AG20443 (cell line): Measurements from ENCODE around the gene RUSF1.
"Not testable (repeated sequence)": the region's sequence is repeated elsewhere in the genome, so short reads cannot be mapped to it uniquely, and the experiment has no call there.

Source experiments
- DNase-seq: peaks from one replicate; pipeline ENCODE4 v3.0.0; 2012; ENCODE audit warnings: low spot score, mixed read lengths

Gene RUSF1

DNA sequence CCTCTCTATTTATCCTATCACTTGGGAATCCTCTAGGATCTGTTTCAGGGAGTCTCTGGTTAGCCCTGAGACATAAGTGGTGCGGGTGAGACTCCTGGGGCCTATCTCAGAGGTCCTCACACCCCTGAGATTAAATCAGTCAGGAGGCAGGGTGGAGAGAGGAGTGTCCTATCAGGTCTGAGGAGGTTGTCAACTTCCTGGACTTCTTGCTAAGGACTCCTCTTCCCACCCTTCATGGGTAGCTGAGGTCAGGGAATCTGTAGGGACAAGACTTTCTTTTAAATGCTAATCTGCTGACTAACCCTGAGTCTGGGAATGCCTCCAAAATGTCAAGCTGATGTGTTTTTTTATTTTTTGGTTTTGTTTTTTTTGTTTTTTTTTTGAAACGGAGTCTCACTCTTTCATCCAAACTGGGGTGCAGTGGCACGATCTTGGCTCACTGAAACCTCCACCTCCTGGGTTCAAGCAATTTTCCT, 55.5 kb downstream of the RUSF1 start:
- peak; percentile 73 for DNase-seq

DNA sequence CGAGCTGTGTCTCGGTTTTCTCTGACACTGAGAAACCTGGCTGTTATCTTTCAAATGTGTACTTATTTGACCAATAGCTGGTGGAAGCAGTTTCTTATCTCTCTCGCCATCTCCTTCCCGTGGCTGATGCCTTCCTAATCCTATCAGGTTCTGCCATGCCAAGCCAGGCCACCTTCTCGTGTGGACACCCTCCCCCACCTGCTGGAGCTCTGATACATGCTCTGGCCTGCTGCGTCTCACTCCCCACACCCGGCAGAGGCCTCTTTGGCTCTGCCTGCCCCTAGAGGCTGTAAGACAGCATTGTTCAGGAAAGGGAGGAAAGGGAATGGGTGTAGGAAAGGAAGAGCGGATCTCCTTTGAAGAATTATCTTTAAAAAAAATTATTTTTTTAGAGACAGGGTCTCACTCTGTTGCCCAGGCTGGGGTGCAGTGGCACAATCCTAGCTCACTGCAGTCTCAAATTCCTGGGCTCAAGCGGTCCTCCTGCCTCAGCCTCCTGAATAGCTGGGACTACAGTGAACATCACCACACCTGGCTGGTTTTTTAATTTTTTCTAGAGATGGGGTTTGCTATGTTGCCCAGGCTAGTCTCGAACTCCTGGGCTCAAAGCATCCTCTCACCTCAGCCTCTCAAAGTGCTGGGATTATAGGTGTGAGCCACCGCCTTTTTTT, 56.4 kb downstream of the RUSF1 start:
- peak; percentile 78 for DNase-seq

DNA sequence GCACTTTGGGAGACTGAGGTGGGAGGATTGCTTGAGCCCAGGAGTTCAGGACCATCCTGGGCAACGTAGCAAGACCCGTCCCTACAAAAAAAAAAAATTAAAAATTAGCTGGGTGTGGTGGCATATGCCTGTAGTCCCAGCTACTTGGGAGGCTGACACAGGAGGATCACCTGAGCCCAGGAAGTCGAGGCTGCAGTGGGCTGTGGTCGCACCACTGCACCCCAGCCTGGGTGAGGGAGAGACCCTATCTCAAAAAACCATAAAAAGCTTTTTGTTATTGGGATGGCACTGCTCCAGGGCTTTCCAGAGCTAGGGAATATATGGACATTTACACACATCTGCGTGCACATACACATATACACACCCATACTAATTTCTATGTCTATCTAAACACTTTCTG, 57.0 kb downstream of the RUSF1 start:
- DNase-seq, result no peak

DNA sequence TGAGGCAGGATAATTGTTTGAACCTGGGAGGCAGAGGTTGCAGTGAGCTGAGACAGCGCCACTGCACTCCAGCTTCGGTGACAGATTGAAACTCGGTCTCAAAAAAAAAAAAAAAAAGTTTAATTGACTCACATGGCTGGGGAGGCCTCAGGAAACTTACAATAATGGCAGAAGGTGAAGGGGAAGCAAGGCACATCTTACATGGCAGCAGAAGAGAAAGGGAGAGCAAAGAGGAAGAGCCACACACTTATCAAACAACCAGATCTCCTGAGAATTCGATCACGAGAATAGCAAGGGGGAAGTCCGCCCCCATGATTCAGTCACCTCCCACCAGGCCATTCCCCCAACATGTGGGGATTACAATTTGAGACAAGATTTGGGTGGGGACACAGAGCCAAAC, 62.3 kb downstream of the RUSF1 start:
- not testable (repeated sequence) for DNase-seq

DNA sequence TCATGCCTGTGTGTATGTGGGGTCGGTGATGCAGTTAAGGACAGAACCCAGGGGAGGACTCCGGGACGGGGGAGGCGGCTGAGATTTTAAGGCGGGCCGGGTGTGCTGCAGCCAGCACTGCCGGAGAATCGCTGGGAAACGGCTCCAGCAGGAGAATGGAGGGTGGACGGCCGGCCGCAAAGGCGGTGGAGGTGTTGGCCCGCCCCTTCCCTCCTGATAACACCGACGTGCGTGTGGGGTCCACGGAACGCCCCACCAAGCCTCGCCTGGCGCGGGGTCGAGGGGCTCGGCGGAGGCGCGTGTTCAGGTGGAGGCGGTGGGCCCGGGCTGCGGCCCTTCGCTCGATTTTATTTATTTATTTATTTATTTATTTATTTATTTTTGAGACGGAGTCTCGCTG, 66.2 kb downstream of the RUSF1 start:
- DNase-seq, result no peak

DNA sequence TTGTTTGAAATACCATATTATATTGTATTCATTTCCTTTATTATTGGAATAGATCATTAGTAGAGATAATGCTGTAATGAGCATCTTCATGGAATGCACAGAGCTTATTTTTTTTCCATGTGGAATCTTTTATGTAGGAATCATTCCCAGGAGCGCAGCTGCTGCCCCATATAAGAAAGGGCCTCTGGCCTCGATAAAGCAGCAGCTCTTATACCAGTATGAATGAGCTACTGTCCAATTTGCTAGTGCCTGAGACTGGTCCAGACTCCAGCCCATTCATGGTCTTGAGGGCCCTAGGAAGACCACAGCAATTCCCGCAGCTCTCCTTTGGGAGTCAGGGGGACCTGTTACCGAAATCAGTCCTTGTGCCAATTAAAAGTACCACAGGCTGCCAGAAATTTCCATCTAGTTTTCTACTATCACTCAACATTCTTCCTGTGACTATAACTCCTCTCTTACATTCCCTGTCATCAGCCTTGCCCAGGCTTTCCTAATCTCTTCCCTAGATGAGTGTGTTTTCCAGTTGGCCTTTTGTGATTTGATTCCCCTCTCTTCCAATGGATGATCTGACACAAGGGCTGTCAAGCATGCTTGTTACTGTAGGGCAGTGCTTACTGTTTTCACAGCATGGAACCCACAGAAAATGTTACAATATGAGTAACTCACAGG, 67.5 kb downstream of the RUSF1 start:
- DNase-seq, result no peak

DNA sequence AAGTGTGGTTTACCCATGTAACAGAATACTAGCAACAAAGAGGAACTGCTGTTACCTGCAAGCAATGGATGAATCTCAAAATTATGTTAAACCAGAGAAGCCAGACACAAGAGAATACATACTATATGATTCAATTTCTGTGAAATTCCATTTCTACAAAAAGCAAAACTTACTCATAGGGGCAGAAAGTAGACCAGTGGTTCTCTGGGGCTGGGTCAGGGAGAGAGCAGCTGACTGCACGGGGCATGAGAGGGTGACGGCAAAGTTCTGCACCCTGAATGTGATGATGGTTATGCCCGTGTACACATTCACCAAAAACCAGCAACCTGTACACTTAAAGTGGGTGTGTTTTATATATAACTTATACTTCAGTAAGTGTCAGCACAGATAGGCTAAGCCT, 68.7 kb downstream of the RUSF1 start:
- DNase-seq, result no peak
